ENCODE data around the gene WAPL.

DNA sequence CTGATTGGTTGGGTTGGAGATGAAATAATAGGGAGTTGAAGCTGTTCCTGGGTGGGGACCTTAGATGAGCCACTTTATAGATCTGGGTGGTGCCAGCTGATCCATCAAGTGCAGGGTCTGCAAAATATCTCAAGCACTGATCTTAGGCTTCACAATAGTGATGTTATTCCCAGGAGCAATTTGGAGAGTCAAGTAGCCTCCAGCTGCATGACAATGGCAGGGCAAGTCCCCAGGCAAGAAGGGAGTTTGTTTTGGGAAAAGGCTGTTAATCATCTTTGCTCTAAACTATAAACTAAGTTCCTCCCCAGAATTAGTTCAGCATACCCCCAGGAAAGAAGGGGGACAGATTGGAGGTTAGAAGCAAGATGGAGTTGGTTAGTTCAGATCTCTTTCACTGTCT is 47.7 kb upstream of the WAPL start:
- no peak for TF ChIP-seq EZH2 (IDR thresholded peaks at IDR 0.05; ENCODE audit: borderline replicate concordance, low read length)
- TF ChIP-seq, protein P1, sequence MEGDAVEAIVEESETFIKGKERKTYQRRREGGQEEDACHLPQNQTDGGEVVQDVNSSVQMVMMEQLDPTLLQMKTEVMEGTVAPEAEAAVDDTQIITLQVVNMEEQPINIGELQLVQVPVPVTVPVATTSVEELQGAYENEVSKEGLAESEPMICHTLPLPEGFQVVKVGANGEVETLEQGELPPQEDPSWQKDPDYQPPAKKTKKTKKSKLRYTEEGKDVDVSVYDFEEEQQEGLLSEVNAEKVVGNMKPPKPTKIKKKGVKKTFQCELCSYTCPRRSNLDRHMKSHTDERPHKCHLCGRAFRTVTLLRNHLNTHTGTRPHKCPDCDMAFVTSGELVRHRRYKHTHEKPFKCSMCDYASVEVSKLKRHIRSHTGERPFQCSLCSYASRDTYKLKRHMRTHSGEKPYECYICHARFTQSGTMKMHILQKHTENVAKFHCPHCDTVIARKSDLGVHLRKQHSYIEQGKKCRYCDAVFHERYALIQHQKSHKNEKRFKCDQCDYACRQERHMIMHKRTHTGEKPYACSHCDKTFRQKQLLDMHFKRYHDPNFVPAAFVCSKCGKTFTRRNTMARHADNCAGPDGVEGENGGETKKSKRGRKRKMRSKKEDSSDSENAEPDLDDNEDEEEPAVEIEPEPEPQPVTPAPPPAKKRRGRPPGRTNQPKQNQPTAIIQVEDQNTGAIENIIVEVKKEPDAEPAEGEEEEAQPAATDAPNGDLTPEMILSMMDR (IDR thresholded peaks at IDR 0.05; ENCODE audit: low read length), result no peak
